Gastroesophageal sphincter (tissue), 4 donors: ENCODE results near the gene FAM234A. TPM values are rescaled to one million over a fixed set of nuclear protein-coding genes. Genes with fewer than 3 reads are reported as not detected.
A peak's percentile ranks its signal among the peaks of the same experiment; 100 is the strongest.

Experiments
- ATAC-seq: fragments of 150-250 bp; one replicate; pipeline ENCODE4 v1.9.1; 2016; ENCODE audit warnings: mild to moderate bottlenecking, moderate library complexity
- H3K27ac ChIP-seq, 4 donors: fragments of 200-600 bp; sonication (generic) in 3 of 4; 1 replicate in 3 of 4; 2 replicates in 1 of 4; pipeline ENCODE4 v1.5.1; 2016 to 2019
- H3K27me3 ChIP-seq: fragments of 200-600 bp; sonication (generic); one replicate; pipeline ENCODE4 v1.5.1; 2019
- H3K36me3 ChIP-seq, 2 donors: fragments of 200-600 bp; sonication (generic); one replicate each; pipeline ENCODE4 v1.5.1; 2019; ENCODE audit warnings: control low read depth in 1 of 2
- H3K4me1 ChIP-seq, 3 donors: fragments of 200-600 bp; sonication (generic); 1 replicate in 2 of 3; 2 replicates in 1 of 3; pipeline ENCODE4 v1.5.1; 2016 to 2019; ENCODE audit warnings: control low read depth in 2 of 3
- H3K4me3 ChIP-seq, 2 donors: fragments of 200-600 bp; sonication (generic); one replicate each; pipeline ENCODE4 v1.5.1; 2019; ENCODE audit warnings: mild to moderate bottlenecking in 1 of 2, moderate library complexity in 1 of 2
- H3K9me3 ChIP-seq, 3 donors: fragments of 200-600 bp; sonication (generic); one replicate each; pipeline ENCODE4 v1.5.1; 2017 to 2019; ENCODE audit warnings: control low read depth in 2 of 3
- CTCF ChIP-seq, 4 experiments: fragments of 200-600 bp in 2 of 4; fragments of 450-650 bp in 2 of 4; sonication (generic) in 1 of 4; IDR thresholded peaks; one replicate each; pipeline ENCODE4 v1.5.1; 2017 to 2019; ENCODE audit warnings: antibody characterized with exemption in 4 of 4, mild to moderate bottlenecking in 2 of 4, moderate library complexity in 2 of 4
- EP300 ChIP-seq: sonication (generic); formaldehyde crosslinking; IDR thresholded peaks from one replicate; pipeline ENCODE4 v1.6.1; 2017; ENCODE audit warnings: antibody characterized with exemption, mild to moderate bottlenecking
- POLR2A ChIP-seq, 2 donors: fragments of 450-650 bp; IDR thresholded peaks; one replicate each; pipeline ENCODE4 v1.6.1; 2017; ENCODE audit warnings: antibody characterized with exemption in 2 of 2, mild to moderate bottlenecking in 2 of 2, moderate library complexity in 1 of 2
- POLR2AphosphoS5 ChIP-seq: sonication (generic); formaldehyde crosslinking; IDR thresholded peaks from one replicate; pipeline ENCODE4 v1.6.1; 2017; ENCODE audit warnings: antibody characterized with exemption
- WGBS, 2 donors: methylation state at CpG; one replicate each; pipeline ENCODE4 v1.1.5; 2018; ENCODE audit warnings: low coverage in 1 of 2; 5-methylcytosine and 5-hydroxymethylcytosine counted together
- total RNA-seq, 4 donors: library from RNA; depleted of rRNA; stranded (reverse); fragments of >200 nt; gene quantifications; one replicate each; pipeline ENCODE4 v1.1.0, GENCODE V29; 2016

FAM234A gene
- total RNA-seq, 4 donors from 2014 or later: 54.5 to 123 (median 93.2) TPM

GRCh38 chr16:303760-304505, 69.3 kb downstream of the FAM234A start:
- peaks cover 0 to 72% of the 10 kb centered on the region in 2 donors for H3K36me3 ChIP-seq
- no peaks in the 10 kb centered on the region for H3K27me3 ChIP-seq
- H3K4me3 ChIP-seq: no peak overlapping the region
- peak; percentile 22 for ATAC-seq
- 65 to 88% methylated on average over 2 to 31 of the region's 43 CpGs for WGBS, 2 donors
- no peak overlapping the region for H3K27ac ChIP-seq
- no peaks in the 10 kb centered on the region for H3K4me1 ChIP-seq
- TF ChIP-seq CTCF (IDR thresholded peaks at IDR 0.05): no peak
- no peaks in the 10 kb centered on the region for H3K9me3 ChIP-seq

- Histone ChIP-seq H3K36me3 (peaks cover 0 to 87% of the 10 kb centered on the region in 2 donors), H3K9me3 (no peaks in the 10 kb centered on the region), H3K27ac (no peak overlapping the region), H3K27me3 (no peaks in the 10 kb centered on the region), H3K4me3 (no peak overlapping the region), H3K4me1 (no peaks in the 10 kb centered on the region)
- no peak for ATAC-seq
- TF ChIP-seq POLR2AphosphoS5: no peak
- TF ChIP-seq CTCF (IDR thresholded peaks at IDR 0.05): no peak
- no peak for TF ChIP-seq POLR2A (IDR thresholded peaks at IDR 0.05)
- no peak for TF ChIP-seq EP300
- WGBS, 2 donors: 76 to 82% methylated on average over 10 to 12 of the region's 19 CpGs
Measured at GRCh38 chr16:305916-306626, 71.5 kb downstream of the FAM234A start.

- H3K4me1 ChIP-seq: no peaks in the 10 kb centered on the region
- TF ChIP-seq EP300 (no peak), POLR2A (IDR thresholded peaks at IDR 0.05) (no peak), CTCF (IDR thresholded peaks at IDR 0.05) (no peak), POLR2AphosphoS5 (no peak)
- WGBS, 2 donors: 82 to 90% methylated on average over 3 to 6 of the region's 17 CpGs
- H3K9me3 ChIP-seq: no peaks in the 10 kb centered on the region
- peaks cover 0 to 85% of the 10 kb centered on the region in 2 donors for H3K36me3 ChIP-seq
- H3K27ac ChIP-seq: no peak overlapping the region
- no peaks in the 10 kb centered on the region for H3K27me3 ChIP-seq
- ATAC-seq: no peak
- no peak overlapping the region for H3K4me3 ChIP-seq
Measured at GRCh38 chr16:306911-307370, 72.3 kb downstream of the FAM234A start.

GRCh38 chr16:307691-308312, 73.2 kb downstream of the FAM234A start:
- no peak overlapping the region for H3K4me3 ChIP-seq

More at GRCh38 chr16:307691-308312, 73.2 kb downstream of the FAM234A start:
- Histone ChIP-seq H3K9me3 (no peaks in the 10 kb centered on the region), H3K4me1 (no peaks in the 10 kb centered on the region), H3K27ac (no peak overlapping the region), H3K36me3 (peaks cover 0 to 85% of the 10 kb centered on the region in 2 donors), H3K27me3 (no peaks in the 10 kb centered on the region)
- whole genome bisulfite sequencing, 2 donors: 92% methylated on average over 4 of the region's 21 CpGs; no CpG with 5 or more reads in 1 of the 2 donors
- no peak for ATAC-seq
- TF ChIP-seq POLR2A (IDR thresholded peaks at IDR 0.05) (no peak), POLR2AphosphoS5 (no peak), EP300 (no peak), CTCF (IDR thresholded peaks at IDR 0.05) (no peak)
